GM23338 (cell line): ENCODE data around the gene TSPAN5. TPM values are rescaled to one million over a fixed set of nuclear protein-coding genes. Genes with fewer than 3 reads are reported as not detected.

ENCODE experiments used
- ATAC-seq: fragments of 200-7000 bp; cut with Tn5 transposase; 3 replicates; pipeline ENCODE4 v1.9.1; 2020
- DNase-seq: peaks from one replicate; pipeline ENCODE4 v3.0.0-alpha.2; 2015; ENCODE audit warnings: low spot score
- H2AFZ ChIP-seq: fragments of 200-600 bp; sonication (generic); 2 replicates; pipeline ENCODE4 v1.8.0; 2016; ENCODE audit warnings: antibody characterized with exemption, mild to moderate bottlenecking, moderate library complexity
- H3F3A ChIP-seq: fragments of 200-600 bp; sonication (generic); replicated peaks from 2 replicates; pipeline ENCODE4 v1.8.0; 2017; ENCODE audit warnings: antibody characterized with exemption, mixed run types, low read depth
- H3K27ac ChIP-seq: fragments of 200-600 bp; sonication (generic); 2 replicates; pipeline ENCODE4 v1.6.1; 2016; ENCODE audit warnings: low read depth
- H3K27me3 ChIP-seq: fragments of 200-600 bp; sonication (generic); 2 replicates; pipeline ENCODE4 v1.8.0; 2016; ENCODE audit warnings: mild to moderate bottlenecking, mixed run types, moderate library complexity; ENCODE audit not compliant: insufficient read depth
- H3K36me3 ChIP-seq: fragments of 200-600 bp; sonication (generic); 2 replicates; pipeline ENCODE4 v1.8.0; 2016; ENCODE audit warnings: mild to moderate bottlenecking; ENCODE audit not compliant: insufficient read depth
- H3K4me1 ChIP-seq: fragments of 200-600 bp; sonication (generic); 2 replicates; pipeline ENCODE4 v1.8.0; 2016; ENCODE audit warnings: mild to moderate bottlenecking, moderate library complexity; ENCODE audit not compliant: insufficient read depth
- H3K4me2 ChIP-seq: fragments of 200-600 bp; sonication (generic); 2 replicates; pipeline ENCODE4 v1.7.1; 2017; ENCODE audit warnings: mixed run types
- H3K4me3 ChIP-seq: fragments of 200-600 bp; sonication (generic); 2 replicates; pipeline ENCODE4 v1.6.1; 2016; ENCODE audit warnings: mixed run types
- H3K79me2 ChIP-seq: fragments of 200-600 bp; sonication (generic); replicated peaks from 2 replicates; pipeline ENCODE4 v1.8.0; 2017; ENCODE audit warnings: mild to moderate bottlenecking; ENCODE audit not compliant: insufficient read depth
- H3K9me2 ChIP-seq: fragments of 200-600 bp; sonication (generic); 2 replicates; pipeline ENCODE4 v1.8.0; 2017; ENCODE audit not compliant: insufficient read depth
- H4K20me1 ChIP-seq: fragments of 200-600 bp; sonication (generic); replicated peaks from 2 replicates; pipeline ENCODE4 v1.8.0; 2017; ENCODE audit warnings: mild to moderate bottlenecking; ENCODE audit not compliant: insufficient read depth
- H3K27ac Mint-ChIP-seq: 2 replicates; pipeline ENCODE4 v1.8.0; 2020; ENCODE audit warnings: inconsistent platforms, mild to moderate bottlenecking, moderate library complexity, mixed read lengths
- H3K27me3 Mint-ChIP-seq: 3 replicates; pipeline ENCODE4 v1.8.0; 2022; ENCODE audit warnings: low read depth, mild to moderate bottlenecking, moderate library complexity, mixed read lengths, inconsistent platforms; ENCODE audit not compliant: insufficient read depth, poor library complexity
- H3K36me3 Mint-ChIP-seq: 3 replicates; pipeline ENCODE4 v1.8.0; 2021; ENCODE audit warnings: low read depth, mild to moderate bottlenecking, inconsistent platforms, moderate library complexity, mixed read lengths
- H3K4me1 Mint-ChIP-seq: 3 replicates; pipeline ENCODE4 v1.8.0; 2020; ENCODE audit warnings: mild to moderate bottlenecking, inconsistent platforms, mixed read lengths
- H3K4me3 Mint-ChIP-seq: 3 replicates; pipeline ENCODE4 v1.8.0; 2021; ENCODE audit warnings: moderate library complexity, mild to moderate bottlenecking, inconsistent platforms, mixed read lengths
- H3K9me3 Mint-ChIP-seq: 3 replicates; pipeline ENCODE4 v1.8.0; 2020; ENCODE audit warnings: moderate library complexity, mild to moderate bottlenecking, inconsistent platforms, mixed read lengths
- CREB1 ChIP-seq: fragments of 250-450 bp; sonication (Bioruptor Pico); IDR thresholded peaks from 2 replicates; pipeline ENCODE4 v1.5.0; 2020; ENCODE audit warnings: low read depth, mild to moderate bottlenecking, moderate library complexity
- CTCF ChIP-seq, 2 experiments: fragments of 200-600 bp in 1 of 2; sonication (generic) in 1 of 2; conservative IDR thresholded peaks; 2 replicates each; pipeline versions ENCODE4 v1.5.1 to v1.6.1; 2016 to 2017; ENCODE audit warnings: antibody characterized with exemption in 2 of 2, low read depth in 2 of 2, mild to moderate bottlenecking in 2 of 2, moderate library complexity in 1 of 2
- ETS1 ChIP-seq: IDR thresholded peaks from 2 replicates; pipeline ENCODE4 v1.6.1; 2016; ENCODE audit warnings: antibody characterized with exemption
- EZH2 ChIP-seq: fragments of 200-600 bp; sonication (generic); IDR thresholded peaks from one replicate; pipeline ENCODE4 v1.8.0; 2017; ENCODE audit warnings: antibody characterized with exemption, mild to moderate bottlenecking, low read depth; ENCODE audit not compliant: unreplicated experiment
- EZH2phosphoT487 ChIP-seq: fragments of 200-600 bp; sonication (generic); IDR thresholded peaks from one replicate; pipeline ENCODE4 v1.8.1; 2018; ENCODE audit warnings: antibody characterized with exemption; ENCODE audit not compliant: unreplicated experiment
- JUNB ChIP-seq: IDR thresholded peaks from one replicate; pipeline ENCODE4 v1.6.1; 2016; ENCODE audit warnings: antibody characterized with exemption; ENCODE audit not compliant: unreplicated experiment
- NANOG ChIP-seq: IDR thresholded peaks from 2 replicates; pipeline ENCODE4 v1.6.1; 2016; ENCODE audit warnings: antibody characterized with exemption, borderline replicate concordance
- POLR2AphosphoS5 ChIP-seq: IDR thresholded peaks from 2 replicates; pipeline ENCODE4 v1.6.1; 2016; ENCODE audit warnings: antibody characterized with exemption, low read depth
- REST ChIP-seq: IDR thresholded peaks from one replicate; pipeline ENCODE4 v1.6.1; 2018; ENCODE audit warnings: antibody characterized with exemption; ENCODE audit not compliant: unreplicated experiment
- STAT1 ChIP-seq: IDR thresholded peaks from one replicate; pipeline ENCODE4 v1.6.1; 2016; ENCODE audit warnings: antibody characterized with exemption; ENCODE audit not compliant: unreplicated experiment
- ZNF114 ChIP-seq: fragments of 250-450 bp; sonication (Bioruptor Pico); IDR thresholded peaks from 2 replicates; pipeline ENCODE4 v1.5.0; 2020; ENCODE audit warnings: mild to moderate bottlenecking, moderate library complexity
- ZNF331 ChIP-seq: fragments of 250-450 bp; sonication (Bioruptor Pico); IDR thresholded peaks from 2 replicates; pipeline ENCODE4 v1.5.0; 2020; ENCODE audit warnings: low read depth, mild to moderate bottlenecking, moderate library complexity
- ZNF462 ChIP-seq: fragments of 250-450 bp; sonication (Bioruptor Pico); IDR thresholded peaks from 2 replicates; pipeline ENCODE4 v1.5.0; 2020; ENCODE audit warnings: mild to moderate bottlenecking, moderate library complexity
- polyA plus RNA-seq: library from polyadenylated mRNA; unstranded; fragments of >200 nt; fragmentation: Nextera tagmentation; extraction: Ambion mirVana; gene quantifications from 2 replicates; pipeline ENCODE4 v1.2.1, GENCODE V29; 2016
- total RNA-seq: library from RNA; depleted of rRNA; stranded (reverse); fragments of >200 nt; shearing (Covaris generic); gene quantifications from 2 replicates; pipeline ENCODE4 v1.2.3, GENCODE V29; 2014

The TSPAN5 gene
- total and polyA plus RNA-seq, 2 experiments from 2014 or later: 18.6 to 21.5 TPM

- Mint-ChIP-seq H3K4me1 (peaks cover 17% of the 10 kb centered on the region), H3K4me3 (no peak overlapping the region), H3K27me3 (no peaks in the 10 kb centered on the region), H3K36me3 (no peaks in the 10 kb centered on the region), H3K27ac (no peak overlapping the region), H3K9me3 (no peaks in the 10 kb centered on the region)
- Histone ChIP-seq H3K79me2 (peaks cover 66% of the 10 kb centered on the region), H3K27me3 (no peaks in the 10 kb centered on the region), H3K9me2 (0 out of 2 replicates have a peak, but pooled peaks cover 2% of the 10 kb centered on the region), H3F3A (no peaks in the 10 kb centered on the region), H3K4me1 (peaks cover 14% of the 10 kb centered on the region), H3K36me3 (no peaks in the 10 kb centered on the region), H3K4me2 (no peak overlapping the region), H4K20me1 (no peaks in the 10 kb centered on the region), H3K27ac (no peak overlapping the region), H2AFZ (no peak overlapping the region), H3K4me3 (no peak overlapping the region)
- no peak for DNase-seq
- no peak for ATAC-seq
- TF ChIP-seq JUNB: no peak
- no peak for TF ChIP-seq ZNF462
- TF ChIP-seq ETS1: no peak
- TF ChIP-seq NANOG: no peak
- TF ChIP-seq POLR2AphosphoS5: no peak
- TF ChIP-seq CREB1 (CRISPR knock-in tag): no peak
- TF ChIP-seq REST: no peak
- TF ChIP-seq ZNF331: no peak
- TF ChIP-seq EZH2: no peak
- TF ChIP-seq STAT1: no peak
- no peak for TF ChIP-seq CTCF (conservative IDR thresholded peaks at IDR 0.05; ENCODE audit: low read depth in 2 of 2)
- no peak for TF ChIP-seq ZNF114 (CRISPR knock-in tag)
- TF ChIP-seq EZH2phosphoT487: no peak
These were observed 18.9 kb downstream of the TSPAN5 start for GRCh38 chr4:98639523-98639922.
